Vagina (tissue), 2 donors: ENCODE results near the gene KCNIP4. TPM values are rescaled to one million over a fixed set of nuclear protein-coding genes. Genes with fewer than 3 reads are reported as not detected.

Experiments used
- DNase-seq, 2 donors: peaks; one replicate each; pipeline ENCODE4 v3.0.0-alpha.2; 2017; ENCODE audit errors: extremely low spot score in 2 of 2
- H3K27ac ChIP-seq: fragments of 200-600 bp; sonication (generic); one replicate; pipeline ENCODE4 v1.5.1; 2019
- H3K27me3 ChIP-seq: fragments of 200-600 bp; sonication (generic); one replicate; pipeline ENCODE4 v1.5.1; 2019
- H3K36me3 ChIP-seq, 2 donors: fragments of 200-600 bp; sonication (generic); one replicate each; pipeline ENCODE4 v1.5.1; 2017 to 2019
- H3K4me1 ChIP-seq: fragments of 200-600 bp; sonication (generic); one replicate; pipeline ENCODE4 v1.5.1; 2019
- H3K4me3 ChIP-seq, 2 donors: fragments of 200-600 bp; sonication (generic); 1 replicate in 1 of 2; 2 replicates in 1 of 2; pipeline ENCODE4 v1.5.1; 2016 to 2019
- H3K9me3 ChIP-seq: fragments of 200-600 bp; sonication (generic); one replicate; pipeline ENCODE4 v1.5.1; 2019
- POLR2A ChIP-seq, 2 donors: fragments of 450-650 bp; IDR thresholded peaks; one replicate each; pipeline ENCODE4 v1.6.1; 2017; ENCODE audit warnings: antibody characterized with exemption in 2 of 2, mild to moderate bottlenecking in 2 of 2, moderate library complexity in 2 of 2
- POLR2AphosphoS5 ChIP-seq, 2 donors: sonication (generic); formaldehyde crosslinking; IDR thresholded peaks; one replicate each; pipeline ENCODE4 v1.9.0; 2017; ENCODE audit warnings: antibody characterized with exemption in 2 of 2, mild to moderate bottlenecking in 2 of 2, low read depth in 1 of 2; ENCODE audit not compliant: insufficient read depth in 1 of 2
- intact Hi-C: fragments of 100-400 bp; cut with DNase I; formaldehyde crosslinking; loops from one replicate; pipeline ENCODE4 v1.15.1; 2023
- total RNA-seq: library from RNA; depleted of rRNA; stranded (reverse); fragments of >200 nt; gene quantifications from one replicate; pipeline ENCODE4 v1.2.3, GENCODE V29; 2016
- TF ChIP-seq, protein P1 (sequence below), 3 experiments: fragments of 450-650 bp in 2 of 3; fragments of 200-600 bp in 1 of 3; sonication (generic) in 1 of 3; IDR thresholded peaks; one replicate each; pipeline ENCODE4 v1.5.1; 2017 to 2019; ENCODE audit warnings: antibody characterized with exemption in 3 of 3, mild to moderate bottlenecking in 2 of 3, moderate library complexity in 2 of 3

KCNIP4 gene
- total RNA-seq, 1 donor from 2014 or later, result not detected

DNA sequence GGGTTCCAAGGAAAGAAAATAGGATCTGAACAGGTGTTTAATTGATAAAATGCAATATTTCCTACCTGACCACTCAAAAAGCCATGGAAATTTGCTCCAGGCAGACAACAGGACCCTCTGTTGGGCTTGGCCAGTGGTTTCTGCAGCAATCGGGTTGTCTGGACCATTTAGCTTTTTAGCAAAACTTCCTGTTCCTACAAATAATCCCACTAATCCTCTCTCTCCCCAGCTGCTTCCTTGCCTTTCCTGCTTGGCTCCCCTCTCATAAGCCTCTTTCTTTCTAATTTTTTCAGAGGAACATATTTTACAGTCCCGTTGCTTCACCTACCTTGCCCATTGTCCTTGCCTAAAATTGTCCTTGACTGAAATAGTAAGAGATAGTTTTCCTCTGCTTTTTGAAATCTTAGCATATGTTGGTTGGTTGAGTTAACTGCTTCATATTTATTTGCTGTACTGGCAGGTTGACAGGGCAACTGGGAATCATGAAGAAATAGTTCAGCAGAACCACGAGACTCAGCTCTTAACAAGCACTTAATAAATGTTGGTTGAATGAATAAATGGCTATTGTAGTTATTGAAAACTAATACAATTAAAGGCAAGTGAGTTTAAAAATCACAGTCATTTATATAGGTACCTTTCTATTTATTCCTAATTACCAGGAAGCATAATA is 259.8 kb downstream of the KCNIP4 start:
- Histone ChIP-seq H3K36me3 (no peaks in the 10 kb centered on the region), H3K27ac (no peak overlapping the region), H3K4me1 (peaks cover 18% of the 10 kb centered on the region), H3K4me3 (no peak overlapping the region), H3K27me3 (no peaks in the 10 kb centered on the region), H3K9me3 (no peaks in the 10 kb centered on the region)
- TF ChIP-seq POLR2AphosphoS5 (IDR thresholded peaks at IDR 0.05; ENCODE audit: insufficient read depth in 1 of 2, low read depth in 1 of 2) (no peak), POLR2A (IDR thresholded peaks at IDR 0.05) (no peak)
- TF ChIP-seq, protein P1, sequence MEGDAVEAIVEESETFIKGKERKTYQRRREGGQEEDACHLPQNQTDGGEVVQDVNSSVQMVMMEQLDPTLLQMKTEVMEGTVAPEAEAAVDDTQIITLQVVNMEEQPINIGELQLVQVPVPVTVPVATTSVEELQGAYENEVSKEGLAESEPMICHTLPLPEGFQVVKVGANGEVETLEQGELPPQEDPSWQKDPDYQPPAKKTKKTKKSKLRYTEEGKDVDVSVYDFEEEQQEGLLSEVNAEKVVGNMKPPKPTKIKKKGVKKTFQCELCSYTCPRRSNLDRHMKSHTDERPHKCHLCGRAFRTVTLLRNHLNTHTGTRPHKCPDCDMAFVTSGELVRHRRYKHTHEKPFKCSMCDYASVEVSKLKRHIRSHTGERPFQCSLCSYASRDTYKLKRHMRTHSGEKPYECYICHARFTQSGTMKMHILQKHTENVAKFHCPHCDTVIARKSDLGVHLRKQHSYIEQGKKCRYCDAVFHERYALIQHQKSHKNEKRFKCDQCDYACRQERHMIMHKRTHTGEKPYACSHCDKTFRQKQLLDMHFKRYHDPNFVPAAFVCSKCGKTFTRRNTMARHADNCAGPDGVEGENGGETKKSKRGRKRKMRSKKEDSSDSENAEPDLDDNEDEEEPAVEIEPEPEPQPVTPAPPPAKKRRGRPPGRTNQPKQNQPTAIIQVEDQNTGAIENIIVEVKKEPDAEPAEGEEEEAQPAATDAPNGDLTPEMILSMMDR (IDR thresholded peaks at IDR 0.05), result no peak
- intact Hi-C loops, result no loop called here
- DNase-seq, result no peak

DNA sequence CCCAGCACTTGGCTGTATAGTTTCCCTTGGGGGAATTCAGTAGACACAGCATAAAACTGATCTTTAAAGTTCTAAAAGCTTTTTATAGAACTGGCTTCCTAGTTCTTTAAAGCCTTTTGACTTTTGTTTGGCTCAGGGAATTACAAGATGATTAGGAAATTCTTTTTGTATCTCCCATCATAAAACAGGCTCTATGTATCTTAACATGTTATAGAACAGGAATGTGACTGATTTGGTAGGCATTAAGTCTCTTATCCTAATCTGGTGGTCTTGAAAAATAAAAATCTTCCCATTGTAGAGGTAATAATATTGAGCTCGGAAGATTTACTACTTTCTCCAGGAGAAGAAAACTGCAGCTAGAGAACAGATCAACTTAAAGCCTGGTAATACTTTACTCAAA is 262.7 kb downstream of the KCNIP4 start:
- peaks cover 18% of the 10 kb centered on the region for H3K4me1 ChIP-seq
- DNase-seq, result no peak
- intact Hi-C loops, result no loop called here
- no peaks in the 10 kb centered on the region for H3K9me3 ChIP-seq
- no peak overlapping the region for H3K4me3 ChIP-seq
- no peak overlapping the region for H3K27ac ChIP-seq
- H3K27me3 ChIP-seq, result no peaks in the 10 kb centered on the region
- H3K36me3 ChIP-seq, result no peaks in the 10 kb centered on the region
- no peak for TF ChIP-seq POLR2A (IDR thresholded peaks at IDR 0.05)
- no peak for TF ChIP-seq POLR2AphosphoS5 (IDR thresholded peaks at IDR 0.05; ENCODE audit: insufficient read depth in 1 of 2, low read depth in 1 of 2)
- TF ChIP-seq, protein P1 (IDR thresholded peaks at IDR 0.05), result no peak

DNA sequence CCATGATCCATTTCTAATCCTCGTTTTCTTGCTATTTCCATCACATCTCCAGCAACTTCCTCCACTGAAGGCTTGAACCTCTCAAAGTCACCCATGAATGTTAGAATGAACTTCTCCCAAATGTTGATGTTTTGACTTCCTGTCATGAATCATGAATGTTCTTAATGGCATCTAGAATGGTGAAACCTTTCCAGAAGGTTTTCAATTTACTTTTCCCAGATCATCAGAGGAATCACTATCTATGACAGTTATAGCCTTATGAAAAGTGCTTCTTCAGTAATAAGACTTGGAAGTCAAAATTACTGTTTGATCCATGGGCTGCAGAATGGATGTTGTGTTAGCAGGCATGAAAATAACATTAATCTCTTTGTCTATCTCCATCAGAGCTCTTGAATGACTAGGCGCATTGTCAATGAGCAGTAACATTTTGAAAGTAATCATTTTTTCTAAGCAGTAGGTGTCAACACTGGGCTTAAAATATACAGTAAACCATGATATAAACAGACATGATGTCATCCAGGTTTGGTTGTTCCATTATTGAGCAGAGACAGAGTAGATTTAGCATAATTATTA is 268.2 kb downstream of the KCNIP4 start:
- intact Hi-C loops, result no loop called here
- Histone ChIP-seq H3K36me3 (no peaks in the 10 kb centered on the region), H3K4me1 (no peaks in the 10 kb centered on the region), H3K27me3 (no peaks in the 10 kb centered on the region), H3K27ac (no peak overlapping the region), H3K4me3 (no peak overlapping the region), H3K9me3 (no peaks in the 10 kb centered on the region)
- TF ChIP-seq POLR2AphosphoS5 (IDR thresholded peaks at IDR 0.05; ENCODE audit: insufficient read depth in 1 of 2, low read depth in 1 of 2) (no peak), POLR2A (IDR thresholded peaks at IDR 0.05) (no peak)
- TF ChIP-seq, protein P1 (IDR thresholded peaks at IDR 0.05), result no peak
- no peak for DNase-seq

DNA sequence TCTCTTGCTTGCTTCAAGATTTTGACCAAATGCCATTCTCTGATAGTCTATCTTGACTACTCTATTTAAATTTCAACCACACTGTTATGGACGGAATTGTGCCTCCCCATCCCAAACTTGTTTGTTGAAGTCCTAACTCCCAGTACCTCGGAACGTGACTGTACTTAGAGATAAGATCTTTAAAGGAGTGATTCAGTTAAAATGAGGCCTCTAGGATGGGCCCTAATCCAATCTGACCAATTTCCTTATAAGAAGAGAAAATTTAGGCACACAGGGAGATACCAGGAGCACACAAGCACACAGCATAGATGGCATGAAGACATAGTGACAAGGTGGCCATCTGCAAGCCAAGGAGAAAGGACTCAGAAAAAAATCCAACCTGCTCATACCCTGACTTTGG is 269.9 kb downstream of the KCNIP4 start:
- Histone ChIP-seq H3K36me3 (no peaks in the 10 kb centered on the region), H3K4me1 (no peaks in the 10 kb centered on the region), H3K27ac (no peak overlapping the region), H3K27me3 (no peaks in the 10 kb centered on the region), H3K4me3 (no peak overlapping the region), H3K9me3 (no peaks in the 10 kb centered on the region)
- TF ChIP-seq POLR2AphosphoS5 (IDR thresholded peaks at IDR 0.05; ENCODE audit: insufficient read depth in 1 of 2, low read depth in 1 of 2), result no peak
- TF ChIP-seq POLR2A (IDR thresholded peaks at IDR 0.05), result no peak
- TF ChIP-seq, protein P1 (IDR thresholded peaks at IDR 0.05), result no peak
- intact Hi-C loops, result no loop called here
- DNase-seq, result no peak

DNA sequence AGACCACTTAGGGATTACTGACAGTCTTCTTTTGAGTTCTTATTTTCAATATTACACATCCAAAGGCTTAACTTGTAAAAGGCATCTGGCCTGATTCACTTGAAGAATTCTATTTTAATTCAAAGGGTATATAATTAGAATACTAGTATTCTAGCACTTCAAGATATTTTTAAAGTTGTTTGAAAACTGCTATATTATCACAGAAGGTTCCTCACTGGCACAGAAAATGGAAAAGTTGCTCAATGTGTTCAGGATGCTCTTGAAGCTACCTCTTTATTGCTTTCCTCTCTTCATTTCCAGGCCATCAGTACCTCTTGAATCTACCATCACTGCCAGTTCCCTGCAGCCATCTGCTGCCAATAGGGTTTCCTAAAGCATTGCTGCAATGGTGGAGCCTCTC is 271.4 kb downstream of the KCNIP4 start:
- intact Hi-C loops, result no loop called here
- DNase-seq, result no peak

More for the DNA sequence above, 271.4 kb downstream of the KCNIP4 start:
- no peaks in the 10 kb centered on the region for H3K27me3 ChIP-seq
- no peaks in the 10 kb centered on the region for H3K36me3 ChIP-seq
- H3K4me1 ChIP-seq, result no peaks in the 10 kb centered on the region
- H3K9me3 ChIP-seq, result no peaks in the 10 kb centered on the region
- no peak for TF ChIP-seq POLR2AphosphoS5 (IDR thresholded peaks at IDR 0.05; ENCODE audit: insufficient read depth in 1 of 2, low read depth in 1 of 2)
- no peak for TF ChIP-seq POLR2A (IDR thresholded peaks at IDR 0.05)
- TF ChIP-seq, protein P1 (IDR thresholded peaks at IDR 0.05), result no peak
- H3K27ac ChIP-seq, result no peak overlapping the region
- no peak overlapping the region for H3K4me3 ChIP-seq
